Panc1 (cell line): ENCODE measurements around the gene LRCH2.

Experiments
- CTCF ChIP-seq: fragments of 450-650 bp; IDR thresholded peaks from 2 replicates; pipeline ENCODE4 v1.5.1; 2017; ENCODE audit warnings: mild to moderate bottlenecking
- POLR2AphosphoS5 ChIP-seq: IDR thresholded peaks from 2 replicates; pipeline ENCODE4 v1.6.1; 2012; ENCODE audit warnings: mild to moderate bottlenecking, low read depth, low read length, moderate library complexity

GRCh38 chrX:115233497-115234455 lies at the start of gene LRCH2:
- no peak for TF ChIP-seq CTCF
- TF ChIP-seq POLR2AphosphoS5 = no peak
